AG09319 (cell line): Measurements from ENCODE around the gene JARID2.

Experiments
- DNase-seq: peaks from one replicate; pipeline ENCODE4 v3.0.0-alpha.2; 2010; ENCODE audit warnings: low read depth; ENCODE audit errors: extremely low read depth
- CTCF ChIP-seq: IDR thresholded peaks from 2 replicates; pipeline ENCODE4 v1.5.1; 2011; ENCODE audit warnings: low read depth, mild to moderate bottlenecking, inconsistent platforms, low read length, moderate library complexity

Gene JARID2

GRCh38 chr6:15267221-15267620 lies 21.4 kb downstream of the JARID2 start:
- TF ChIP-seq CTCF = no peak
- no peak for DNase-seq

- TF ChIP-seq CTCF = no peak
- no peak for DNase-seq
These were observed 22.5 kb downstream of the JARID2 start for GRCh38 chr6:15268137-15268908.

DNA sequence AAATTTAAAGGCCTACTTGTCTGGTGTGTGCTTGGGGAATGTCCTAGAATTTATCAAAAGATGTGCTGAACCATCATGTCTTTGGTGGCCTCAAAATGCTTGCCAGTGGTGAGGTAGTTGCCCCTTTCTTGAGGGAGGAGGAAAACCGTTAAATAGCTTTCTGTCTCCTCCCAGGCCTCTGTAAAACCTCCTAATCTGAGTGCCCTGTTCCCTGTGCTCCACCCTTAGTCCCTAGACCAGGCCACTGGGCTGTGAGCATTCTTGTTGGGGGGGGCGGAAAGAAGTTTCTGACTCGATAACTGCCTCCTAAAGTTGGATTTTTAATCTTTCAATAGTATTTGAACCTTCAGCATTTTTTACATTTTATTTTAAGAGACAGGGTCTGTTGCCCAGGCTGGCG lies 23.1 kb downstream of the JARID2 start:
- DNase-seq = no peak
- TF ChIP-seq CTCF = no peak

- no peak for TF ChIP-seq CTCF
- DNase-seq = no peak
These were observed 23.8 kb downstream of the JARID2 start for GRCh38 chr6:15269619-15270018.

DNA sequence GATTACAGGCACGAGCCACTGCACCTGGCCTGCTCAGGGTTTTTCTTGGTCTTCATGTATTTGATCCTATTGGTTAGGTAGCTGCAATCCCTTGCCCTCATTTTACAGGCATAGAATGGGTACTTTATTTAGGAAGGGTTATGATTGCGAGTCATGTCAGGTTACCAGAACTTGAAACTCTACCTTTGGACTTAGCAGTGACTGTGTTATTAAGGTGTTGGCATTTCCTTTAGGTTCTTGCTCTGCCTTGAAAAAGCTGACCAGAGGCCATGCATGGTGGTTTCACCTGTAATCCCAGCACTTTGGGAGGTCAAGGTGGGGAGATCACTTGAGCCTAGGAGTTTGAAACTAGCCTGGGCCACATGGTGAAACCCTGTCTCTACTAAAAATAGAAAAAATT lies 24.5 kb downstream of the JARID2 start:
- no peak for TF ChIP-seq CTCF

GRCh38 chr6:15272562-15272961 lies 26.7 kb downstream of the JARID2 start:
- no peak for TF ChIP-seq CTCF

More for the DNA sequence above, 24.5 kb downstream of the JARID2 start:
- no peak for DNase-seq

GRCh38 chr6:15274692-15275387 lies 29.0 kb downstream of the JARID2 start:
- peak; percentile 11 for TF ChIP-seq CTCF
- DNase-seq = no peak

More at GRCh38 chr6:15272562-15272961, 26.7 kb downstream of the JARID2 start:
- DNase-seq = no peak
